KMS-11 (cell line): ENCODE measurements around the gene INPP5A.

Experiments
- H2AFZ ChIP-seq: fragments of 200-600 bp; sonication (generic); 2 replicates; pipeline ENCODE4 v1.6.1; 2016; ENCODE audit warnings: antibody characterized with exemption, mixed run types, low read depth
- H3K27ac ChIP-seq: fragments of 200-600 bp; sonication (generic); 2 replicates; pipeline ENCODE4 v1.6.1; 2016; ENCODE audit warnings: mild to moderate bottlenecking, mixed run types
- H3K27me3 ChIP-seq: fragments of 200-600 bp; sonication (generic); 2 replicates; pipeline ENCODE4 v1.6.1; 2017; ENCODE audit warnings: mild to moderate bottlenecking, low read depth, mixed run types, moderate library complexity; ENCODE audit not compliant: insufficient read depth
- H3K36me3 ChIP-seq: fragments of 200-600 bp; sonication (generic); 2 replicates; pipeline ENCODE4 v1.6.1; 2017; ENCODE audit warnings: mild to moderate bottlenecking, mixed run types; ENCODE audit not compliant: insufficient read depth
- H3K4me1 ChIP-seq: fragments of 200-600 bp; sonication (generic); 2 replicates; pipeline ENCODE4 v1.6.1; 2016; ENCODE audit warnings: mild to moderate bottlenecking, low read depth, mixed run types; ENCODE audit not compliant: poor library complexity, severe bottlenecking
- H3K4me2 ChIP-seq: fragments of 200-600 bp; sonication (generic); 2 replicates; pipeline ENCODE4 v1.7.0; 2016; ENCODE audit warnings: mild to moderate bottlenecking, mixed run types
- H3K4me3 ChIP-seq: fragments of 200-600 bp; sonication (generic); IDR thresholded peaks from 2 replicates; pipeline ENCODE4 v1.6.1; 2017; ENCODE audit warnings: low read depth, low read length, mixed read lengths; ENCODE audit not compliant: insufficient read depth
- H3K79me2 ChIP-seq: fragments of 200-600 bp; sonication (generic); 2 replicates; pipeline ENCODE4 v1.6.1; 2016; ENCODE audit warnings: low read depth, mixed run types; ENCODE audit not compliant: insufficient read depth
- H3K9ac ChIP-seq: fragments of 200-600 bp; sonication (generic); 2 replicates; pipeline ENCODE4 v1.6.1; 2016; ENCODE audit warnings: mild to moderate bottlenecking, mixed run types
- H4K20me1 ChIP-seq: fragments of 200-600 bp; sonication (generic); 2 replicates; pipeline ENCODE4 v1.6.1; 2016; ENCODE audit warnings: mild to moderate bottlenecking, mixed run types; ENCODE audit not compliant: insufficient read depth
- TF ChIP-seq, protein P1 (sequence below): fragments of 200-600 bp; sonication (generic); conservative IDR thresholded peaks from 2 replicates; pipeline ENCODE4 v1.6.1; 2017; ENCODE audit warnings: low read depth, mild to moderate bottlenecking, antibody characterized with exemption, low read length, moderate library complexity, mixed read lengths

The INPP5A gene

DNA sequence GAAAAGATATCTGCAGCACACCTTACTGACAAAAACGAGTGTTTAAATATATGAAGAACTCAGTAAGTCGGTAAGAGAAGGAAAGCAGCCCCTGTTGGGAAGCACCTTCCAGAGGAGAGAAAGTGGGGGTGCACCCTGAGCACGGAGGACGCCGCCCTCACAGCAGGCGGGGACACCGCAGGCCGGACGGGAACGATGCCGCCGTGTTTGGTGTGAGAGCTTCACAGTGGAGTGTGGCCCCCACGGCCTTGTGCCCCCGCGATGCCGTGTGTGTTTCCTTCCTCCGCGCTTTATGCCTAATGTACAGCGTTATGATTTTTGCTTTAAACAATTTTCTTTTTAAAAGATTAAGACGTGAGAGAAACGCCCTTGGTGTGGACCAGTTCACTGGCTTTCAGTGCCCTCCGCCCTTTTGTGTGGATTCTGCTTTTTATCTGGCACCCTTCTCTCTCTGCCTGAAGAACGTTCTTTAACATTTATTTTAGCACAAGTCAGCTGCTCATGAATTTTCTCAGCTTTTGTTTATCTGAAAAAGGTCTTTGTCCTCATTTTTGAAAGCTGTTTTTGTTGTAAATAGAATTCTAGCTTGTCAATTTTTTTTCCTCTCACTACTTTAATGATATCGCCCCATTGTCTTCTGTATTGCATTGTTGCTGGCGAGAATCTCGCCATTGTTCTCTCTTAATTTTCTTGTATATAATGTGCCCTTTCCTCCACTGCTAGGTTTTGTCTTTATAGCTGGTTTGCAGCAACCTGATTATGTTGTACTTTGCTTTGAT lies 110.7 kb downstream of the INPP5A start:
- Histone ChIP-seq H3K27ac (no peak overlapping the region), H3K79me2 (no peaks in the 10 kb centered on the region), H3K4me1 (no peaks in the 10 kb centered on the region), H3K4me2 (no peak overlapping the region), H3K4me3 (no peak overlapping the region), H3K27me3 (no peaks in the 10 kb centered on the region), H4K20me1 (no peaks in the 10 kb centered on the region), H3K9ac (no peak overlapping the region), H3K36me3 (no peaks in the 10 kb centered on the region), H2AFZ (no peak overlapping the region)
- TF ChIP-seq, protein P1, sequence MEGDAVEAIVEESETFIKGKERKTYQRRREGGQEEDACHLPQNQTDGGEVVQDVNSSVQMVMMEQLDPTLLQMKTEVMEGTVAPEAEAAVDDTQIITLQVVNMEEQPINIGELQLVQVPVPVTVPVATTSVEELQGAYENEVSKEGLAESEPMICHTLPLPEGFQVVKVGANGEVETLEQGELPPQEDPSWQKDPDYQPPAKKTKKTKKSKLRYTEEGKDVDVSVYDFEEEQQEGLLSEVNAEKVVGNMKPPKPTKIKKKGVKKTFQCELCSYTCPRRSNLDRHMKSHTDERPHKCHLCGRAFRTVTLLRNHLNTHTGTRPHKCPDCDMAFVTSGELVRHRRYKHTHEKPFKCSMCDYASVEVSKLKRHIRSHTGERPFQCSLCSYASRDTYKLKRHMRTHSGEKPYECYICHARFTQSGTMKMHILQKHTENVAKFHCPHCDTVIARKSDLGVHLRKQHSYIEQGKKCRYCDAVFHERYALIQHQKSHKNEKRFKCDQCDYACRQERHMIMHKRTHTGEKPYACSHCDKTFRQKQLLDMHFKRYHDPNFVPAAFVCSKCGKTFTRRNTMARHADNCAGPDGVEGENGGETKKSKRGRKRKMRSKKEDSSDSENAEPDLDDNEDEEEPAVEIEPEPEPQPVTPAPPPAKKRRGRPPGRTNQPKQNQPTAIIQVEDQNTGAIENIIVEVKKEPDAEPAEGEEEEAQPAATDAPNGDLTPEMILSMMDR: no peak

DNA sequence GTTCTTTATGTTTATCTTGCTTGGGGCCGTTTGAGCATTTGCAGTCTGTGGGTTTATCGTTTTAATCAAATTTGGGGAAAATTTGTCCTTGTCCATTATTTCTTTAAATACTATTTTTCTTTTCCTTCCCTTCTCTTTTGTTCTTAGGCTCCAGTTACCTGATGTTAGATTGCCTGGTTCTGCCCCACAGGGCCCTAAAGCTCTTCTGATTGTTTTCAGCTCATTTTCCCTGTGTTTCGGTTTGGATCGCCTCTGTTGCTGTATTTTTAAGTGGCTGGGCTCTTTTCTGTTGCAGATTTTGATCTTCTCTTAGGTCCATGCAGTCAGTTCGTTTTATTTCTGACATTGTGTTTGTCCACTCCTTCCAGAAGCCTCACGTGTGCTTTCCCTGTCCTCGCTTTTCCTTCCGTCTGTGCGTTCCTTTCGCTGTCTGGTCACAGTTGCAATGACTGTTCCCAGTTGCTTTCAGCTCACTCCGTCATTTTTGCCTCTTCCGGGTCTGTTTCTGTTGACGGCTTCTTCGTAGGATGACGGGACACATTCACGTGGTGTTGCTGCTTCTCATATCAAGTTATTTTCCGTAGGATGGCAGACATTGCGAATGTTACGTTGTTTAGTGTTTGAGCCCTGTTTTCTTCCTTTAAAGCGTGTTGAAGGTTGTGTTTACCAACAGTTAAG lies 111.4 kb downstream of the INPP5A start:
- H4K20me1 ChIP-seq: no peaks in the 10 kb centered on the region
- no peaks in the 10 kb centered on the region for H3K36me3 ChIP-seq

DNA sequence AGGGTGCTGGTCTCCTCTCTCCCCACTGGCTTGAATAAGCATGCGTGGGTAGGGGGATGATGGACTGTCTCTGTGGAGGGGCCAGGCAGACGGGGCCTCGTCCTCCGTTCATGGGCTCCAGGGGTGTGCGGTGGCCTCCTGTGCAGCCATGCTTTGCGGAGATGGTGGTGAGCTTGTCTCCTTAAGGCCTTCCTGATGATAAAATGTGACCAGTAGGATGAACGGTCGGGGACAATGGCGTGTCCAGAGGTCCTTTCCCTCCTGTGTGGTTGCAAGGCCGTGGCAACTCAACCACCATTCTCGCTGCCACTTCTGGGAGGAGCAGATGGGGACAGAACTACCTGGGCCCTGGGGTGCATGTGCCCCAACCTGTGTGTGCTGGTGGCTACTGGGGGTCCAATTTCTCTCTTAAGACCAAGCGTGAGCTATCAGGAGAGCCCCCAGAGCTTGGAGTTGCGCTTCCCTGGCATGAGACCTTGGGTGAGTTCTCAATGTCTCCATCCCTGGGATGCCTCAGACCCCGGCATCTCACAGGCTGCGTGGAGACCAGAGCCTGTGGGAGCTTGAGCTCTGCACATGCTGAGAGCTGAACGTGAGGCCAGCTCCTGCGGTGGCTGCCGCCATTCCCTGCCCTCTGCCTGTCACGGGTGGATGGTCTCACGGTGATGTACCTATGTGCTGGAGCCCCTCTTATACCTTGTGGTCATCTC lies 112.2 kb downstream of the INPP5A start:
- no peaks in the 10 kb centered on the region for H4K20me1 ChIP-seq
- TF ChIP-seq, protein P1: no peak
- H3K4me2 ChIP-seq: no peak overlapping the region
- no peaks in the 10 kb centered on the region for H3K27me3 ChIP-seq
- no peak overlapping the region for H3K4me3 ChIP-seq
- H3K36me3 ChIP-seq: no peaks in the 10 kb centered on the region
- H3K79me2 ChIP-seq: no peaks in the 10 kb centered on the region
- H3K27ac ChIP-seq: no peak overlapping the region
- H2AFZ ChIP-seq: no peak overlapping the region
- H3K4me1 ChIP-seq: no peaks in the 10 kb centered on the region
- H3K9ac ChIP-seq: no peak overlapping the region

More for the DNA sequence above, 111.4 kb downstream of the INPP5A start:
- no peaks in the 10 kb centered on the region for H3K79me2 ChIP-seq
- H2AFZ ChIP-seq: no peak overlapping the region
- no peaks in the 10 kb centered on the region for H3K4me1 ChIP-seq
- no peak overlapping the region for H3K4me2 ChIP-seq
- H3K27me3 ChIP-seq: no peaks in the 10 kb centered on the region
- TF ChIP-seq, protein P1: no peak
- H3K9ac ChIP-seq: no peak overlapping the region
- H3K27ac ChIP-seq: no peak overlapping the region
- H3K4me3 ChIP-seq: no peak overlapping the region

DNA sequence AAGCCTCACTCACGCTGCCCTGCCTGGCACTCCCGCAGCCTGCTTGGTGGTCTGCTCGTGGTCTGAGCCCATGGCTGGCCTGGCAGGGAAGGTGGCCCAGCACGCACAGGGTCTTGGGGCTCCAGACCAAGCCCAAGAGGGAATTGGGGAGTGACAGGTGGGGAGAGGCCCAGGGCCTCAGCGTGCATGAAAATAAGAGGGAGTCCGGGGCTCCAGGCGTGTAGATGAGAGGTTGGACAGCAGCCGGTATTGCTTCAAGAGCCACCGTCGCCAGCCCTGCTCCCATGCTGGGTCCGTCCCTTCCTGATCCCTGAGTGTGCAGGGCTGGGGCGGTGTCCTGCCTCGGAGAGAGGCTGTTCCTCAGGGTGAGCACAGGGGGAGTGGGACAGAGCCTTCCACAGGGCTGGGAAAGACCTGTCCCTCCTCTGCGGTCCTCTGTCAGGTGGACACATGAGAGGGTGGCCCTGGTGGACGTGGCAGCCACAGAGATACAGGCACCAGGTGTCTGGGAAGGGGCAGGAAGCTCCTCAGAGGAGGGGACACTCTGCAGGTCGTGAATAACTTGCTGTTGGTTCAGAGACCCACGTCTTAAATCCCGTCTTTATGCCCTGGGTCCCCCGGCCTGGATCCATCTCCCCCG lies 113.1 kb downstream of the INPP5A start:
- Histone ChIP-seq H3K36me3 (no peaks in the 10 kb centered on the region), H3K4me3 (no peak overlapping the region), H3K79me2 (no peaks in the 10 kb centered on the region), H4K20me1 (no peaks in the 10 kb centered on the region), H3K27me3 (no peaks in the 10 kb centered on the region), H3K27ac (no peak overlapping the region), H2AFZ (no peak overlapping the region), H3K4me2 (no peak overlapping the region), H3K9ac (no peak overlapping the region), H3K4me1 (no peaks in the 10 kb centered on the region)
- TF ChIP-seq, protein P1: no peak
